Endothelial cell (in vitro differentiated cells): ENCODE measurements around the gene DNAH17. TPM values are rescaled to one million over a fixed set of nuclear protein-coding genes. Genes with fewer than 3 reads are reported as not detected.

Experiments used
- DNase-seq: peaks from one replicate; pipeline ENCODE4 v3.0.0; 2021; ENCODE audit warnings: low spot score
- H3K27ac Mint-ChIP-seq: one replicate; pipeline ENCODE4 v1.8.0; 2021; ENCODE audit warnings: mixed read lengths, inconsistent platforms; ENCODE audit not compliant: unreplicated experiment
- H3K27me3 Mint-ChIP-seq: one replicate; pipeline ENCODE4 v1.8.0; 2021; ENCODE audit warnings: mild to moderate bottlenecking, moderate library complexity, mixed read lengths, inconsistent platforms; ENCODE audit not compliant: unreplicated experiment
- H3K36me3 Mint-ChIP-seq: one replicate; pipeline ENCODE4 v1.8.0; 2021; ENCODE audit warnings: mild to moderate bottlenecking, low read depth, mixed read lengths, inconsistent platforms; ENCODE audit not compliant: unreplicated experiment
- H3K4me1 Mint-ChIP-seq: one replicate; pipeline ENCODE4 v1.8.0; 2021; ENCODE audit warnings: mild to moderate bottlenecking, mixed read lengths, inconsistent platforms; ENCODE audit not compliant: unreplicated experiment
- H3K4me3 Mint-ChIP-seq: one replicate; pipeline ENCODE4 v1.8.0; 2021; ENCODE audit warnings: mild to moderate bottlenecking, mixed read lengths, inconsistent platforms; ENCODE audit not compliant: unreplicated experiment
- H3K9me3 Mint-ChIP-seq: one replicate; pipeline ENCODE4 v1.8.0; 2021; ENCODE audit warnings: mixed read lengths, inconsistent platforms; ENCODE audit not compliant: unreplicated experiment
- CTCF ChIP-seq: fragments of 200-600 bp; sonication (generic); IDR thresholded peaks from one replicate; pipeline ENCODE4 v1.5.0; 2021; ENCODE audit warnings: antibody characterized with exemption; ENCODE audit not compliant: unreplicated experiment
- total RNA-seq: library from RNA; stranded (reverse); fragmentation: NEBNext Ultra II Directional; extraction: Animal tissue kit (Norgen Biotek cat#: 25700); gene quantifications from one replicate; pipeline ENCODE4 v1.2.1, GENCODE V29; 2021; ENCODE audit not compliant: unreplicated experiment

DNAH17 gene
- total RNA-seq, 1 donor from 2014 or later, result 1.0 TPM

- peak overlapping the region; percentile 77 for H3K27ac Mint-ChIP-seq
- no peak for DNase-seq
- H3K36me3 Mint-ChIP-seq, result peaks cover 25% of the 10 kb centered on the region
- H3K4me3 Mint-ChIP-seq, result no peak overlapping the region
- H3K27me3 Mint-ChIP-seq, result peaks cover 8% of the 10 kb centered on the region
- no peak for TF ChIP-seq CTCF
- H3K4me1 Mint-ChIP-seq, result peaks cover 68% of the 10 kb centered on the region
- H3K9me3 Mint-ChIP-seq, result no peaks in the 10 kb centered on the region
Measured at GRCh38 chr17:78416791-78417530, 160.2 kb downstream of the DNAH17 start.

- Mint-ChIP-seq H3K27me3 (peaks cover 8% of the 10 kb centered on the region), H3K36me3 (peaks cover 22% of the 10 kb centered on the region), H3K4me1 (peaks cover 60% of the 10 kb centered on the region), H3K27ac (peak overlapping the region; percentile 77), H3K4me3 (no peak overlapping the region), H3K9me3 (no peaks in the 10 kb centered on the region)
- DNase-seq, result no peak
- TF ChIP-seq CTCF, result no peak
Measured at GRCh38 chr17:78415821-78416711, 161.1 kb downstream of the DNAH17 start.

GRCh38 chr17:78414178-78415162 is 162.7 kb downstream of the DNAH17 start:
- H3K4me3 Mint-ChIP-seq, result no peak overlapping the region
- DNase-seq, result no peak
- peak overlapping the region; percentile 89 for H3K27ac Mint-ChIP-seq
- peaks cover 13% of the 10 kb centered on the region for H3K36me3 Mint-ChIP-seq
- peaks cover 48% of the 10 kb centered on the region for H3K4me1 Mint-ChIP-seq
- no peaks in the 10 kb centered on the region for H3K9me3 Mint-ChIP-seq
- no peak for TF ChIP-seq CTCF
- peaks cover 6% of the 10 kb centered on the region for H3K27me3 Mint-ChIP-seq

GRCh38 chr17:78412403-78412802 is 164.8 kb downstream of the DNAH17 start:
- no peak for DNase-seq
- H3K4me1 Mint-ChIP-seq, result peaks cover 56% of the 10 kb centered on the region
- no peak for TF ChIP-seq CTCF
- H3K36me3 Mint-ChIP-seq, result peaks cover 9% of the 10 kb centered on the region
- no peak overlapping the region for H3K4me3 Mint-ChIP-seq
- H3K27ac Mint-ChIP-seq, result peak overlapping the region; percentile 67
- peaks cover 6% of the 10 kb centered on the region for H3K27me3 Mint-ChIP-seq
- H3K9me3 Mint-ChIP-seq, result no peaks in the 10 kb centered on the region
